Pulmonary artery endothelial cell (primary cell): ENCODE results near the gene TBC1D22A. TPM values are rescaled to one million over a fixed set of nuclear protein-coding genes. Genes with fewer than 3 reads are reported as not detected.
"Not testable (repeated sequence)": the region's sequence is repeated elsewhere in the genome, so short reads cannot be mapped to it uniquely, and the experiment has no call there.

Experiments used
- DNase-seq: peaks from one replicate; pipeline ENCODE4 v3.0.0-alpha.2; 2011; ENCODE audit warnings: low read depth, low spot score
- total RNA-seq: library from RNA; depleted of rRNA; stranded (reverse); fragments of >200 nt; gene quantifications from 2 replicates; pipeline ENCODE4 v1.2.3, GENCODE V29; 2014

TBC1D22A gene
- total RNA-seq, 1 donor from 2014 or later, result 17.4 TPM

GRCh38 chr22:47131632-47132427, 369.4 kb downstream of the TBC1D22A start:
- no peak for DNase-seq

GRCh38 chr22:47132428-47132825, 370.0 kb downstream of the TBC1D22A start:
- no peak for DNase-seq

- DNase-seq, result no peak
Measured at GRCh38 chr22:47133061-47133969, 370.9 kb downstream of the TBC1D22A start.

- no peak for DNase-seq
Measured at GRCh38 chr22:47134222-47134621, 371.8 kb downstream of the TBC1D22A start.

GRCh38 chr22:47135338-47135737, 372.9 kb downstream of the TBC1D22A start:
- DNase-seq, result no peak

GRCh38 chr22:47136050-47136449, 373.6 kb downstream of the TBC1D22A start:
- no peak for DNase-seq

- no peak for DNase-seq
Measured at GRCh38 chr22:47136671-47137070, 374.2 kb downstream of the TBC1D22A start.

GRCh38 chr22:47139013-47139789, 376.8 kb downstream of the TBC1D22A start:
- no peak for DNase-seq

- DNase-seq, result no peak
Measured at GRCh38 chr22:47139790-47140119, 377.3 kb downstream of the TBC1D22A start.

- not testable (repeated sequence) for DNase-seq
Measured at GRCh38 chr22:47140975-47141374, 378.5 kb downstream of the TBC1D22A start.

GRCh38 chr22:47142427-47143046, 380.1 kb downstream of the TBC1D22A start:
- DNase-seq, result no peak

GRCh38 chr22:47143249-47143938, 380.9 kb downstream of the TBC1D22A start:
- DNase-seq, result no peak

GRCh38 chr22:47144076-47144765, 381.8 kb downstream of the TBC1D22A start:
- no peak for DNase-seq

GRCh38 chr22:47144791-47145425, 382.5 kb downstream of the TBC1D22A start:
- DNase-seq, result no peak

- DNase-seq, result no peak
Measured at GRCh38 chr22:47145883-47146282, 383.4 kb downstream of the TBC1D22A start.

GRCh38 chr22:47146391-47146790, 383.9 kb downstream of the TBC1D22A start:
- DNase-seq, result no peak

GRCh38 chr22:47146941-47147340, 384.5 kb downstream of the TBC1D22A start:
- no peak for DNase-seq

GRCh38 chr22:47147572-47147971, 385.1 kb downstream of the TBC1D22A start:
- DNase-seq, result no peak

- DNase-seq, result no peak
Measured at GRCh38 chr22:47148510-47148909, 386.1 kb downstream of the TBC1D22A start.
